WTC11 (cell line): ENCODE results near the gene NUDT3. TPM values are rescaled to one million over a fixed set of nuclear protein-coding genes. Genes with fewer than 3 reads are reported as not detected.

Experiments used
- ATAC-seq: fragments of 200-7000 bp; cut with Tn5 transposase; 2 replicates; pipeline ENCODE4 v1.10.0; 2021; ENCODE audit warnings: mild to moderate bottlenecking, moderate library complexity
- CTCF ChIA-PET: fragments of 300-600 bp; sonication (Branson Sonifier 250); formaldehyde crosslinking; loops from one replicate; lab custom pipeline; 2021; ENCODE audit warnings: antibody characterized with exemption; lab: Charles Lee
- POLR2A ChIA-PET: fragments of 350-600 bp; sonication (Branson Sonifier 250); formaldehyde crosslinking; loops from one replicate; lab custom pipeline; 2021; ENCODE audit warnings: antibody characterized with exemption; lab: Charles Lee
- DNase-seq: peaks from one replicate; pipeline ENCODE4 v3.0.0; 2021; ENCODE audit warnings: low spot score
- H3K27ac Mint-ChIP-seq: 2 replicates; pipeline ENCODE4 v1.8.0; 2021; ENCODE audit warnings: mixed read lengths
- H3K27me3 Mint-ChIP-seq: 2 replicates; pipeline ENCODE4 v1.8.0; 2021; ENCODE audit warnings: low read depth, mild to moderate bottlenecking, moderate library complexity, mixed read lengths
- H3K36me3 Mint-ChIP-seq: 2 replicates; pipeline ENCODE4 v1.8.0; 2021; ENCODE audit warnings: mixed read lengths
- H3K4me1 Mint-ChIP-seq: 2 replicates; pipeline ENCODE4 v1.8.0; 2022; ENCODE audit warnings: mixed read lengths
- H3K4me3 Mint-ChIP-seq: 2 replicates; pipeline ENCODE4 v1.8.0; 2021; ENCODE audit warnings: mild to moderate bottlenecking, moderate library complexity, mixed read lengths
- H3K9me3 Mint-ChIP-seq: 2 replicates; pipeline ENCODE4 v1.8.0; 2021; ENCODE audit warnings: mixed read lengths
- AR ChIP-seq: fragments of 250-450 bp; sonication (Bioruptor Pico); IDR thresholded peaks from 2 replicates; pipeline ENCODE4 v1.9.0; 2021; ENCODE audit warnings: mild to moderate bottlenecking
- ARID4B ChIP-seq: sonication (generic); formaldehyde crosslinking; IDR thresholded peaks from 2 replicates; pipeline ENCODE4 v1.8.0; 2023; ENCODE audit warnings: missing genetic modification reagents, mild to moderate bottlenecking, borderline replicate concordance
- CBFB ChIP-seq: sonication (generic); formaldehyde crosslinking; IDR thresholded peaks from 2 replicates; pipeline ENCODE4 v1.8.1; 2022; ENCODE audit warnings: mild to moderate bottlenecking, low read depth, missing genetic modification reagents
- ELF4 ChIP-seq: sonication (generic); formaldehyde crosslinking; IDR thresholded peaks from 2 replicates; pipeline ENCODE4 v1.8.1; 2022; ENCODE audit warnings: low read depth, mild to moderate bottlenecking, moderate library complexity, missing genetic modification reagents
- EMX1 ChIP-seq: fragments of 250-450 bp; sonication (Bioruptor Pico); IDR thresholded peaks from 2 replicates; pipeline ENCODE4 v1.8.0; 2021; ENCODE audit warnings: mild to moderate bottlenecking
- FOXK1 ChIP-seq: sonication (generic); formaldehyde crosslinking; IDR thresholded peaks from 2 replicates; pipeline ENCODE4 v1.8.0; 2022; ENCODE audit warnings: mild to moderate bottlenecking, moderate library complexity, missing genetic modification reagents
- HMGXB4 ChIP-seq: sonication (generic); formaldehyde crosslinking; IDR thresholded peaks from 2 replicates; pipeline ENCODE4 v1.8.1; 2023; ENCODE audit warnings: mild to moderate bottlenecking, moderate library complexity, missing genetic modification reagents
- JAZF1 ChIP-seq: fragments of 250-450 bp; sonication (Bioruptor Pico); IDR thresholded peaks from 2 replicates; pipeline ENCODE4 v1.9.0; 2021; ENCODE audit warnings: moderate library complexity, mild to moderate bottlenecking, inconsistent platforms
- MYBL2 ChIP-seq: sonication (generic); formaldehyde crosslinking; IDR thresholded peaks from 2 replicates; pipeline ENCODE4 v1.8.1; 2023; ENCODE audit warnings: mild to moderate bottlenecking, moderate library complexity, missing genetic modification reagents
- NFE2L1 ChIP-seq: sonication (generic); formaldehyde crosslinking; IDR thresholded peaks from 2 replicates; pipeline ENCODE4 v1.8.1; 2023; ENCODE audit warnings: missing genetic modification reagents
- NR1H2 ChIP-seq: sonication (generic); formaldehyde crosslinking; IDR thresholded peaks from 2 replicates; pipeline ENCODE4 v1.9.0; 2021; ENCODE audit warnings: mild to moderate bottlenecking, moderate library complexity, missing genetic modification reagents
- NR2C2 ChIP-seq: sonication (generic); formaldehyde crosslinking; IDR thresholded peaks from 2 replicates; pipeline ENCODE4 v1.8.0; 2022; ENCODE audit warnings: mild to moderate bottlenecking, missing genetic modification reagents
- TCF7 ChIP-seq: sonication (generic); formaldehyde crosslinking; IDR thresholded peaks from 2 replicates; pipeline ENCODE4 v1.8.0; 2022; ENCODE audit warnings: mild to moderate bottlenecking, low read depth, missing genetic modification reagents, moderate library complexity
- TEAD1 ChIP-seq: sonication (generic); formaldehyde crosslinking; IDR thresholded peaks from 2 replicates; pipeline ENCODE4 v1.8.0; 2022; ENCODE audit warnings: mild to moderate bottlenecking, missing genetic modification reagents
- TEAD4 ChIP-seq: sonication (generic); formaldehyde crosslinking; IDR thresholded peaks from 2 replicates; pipeline ENCODE4 v1.8.0; 2022; ENCODE audit warnings: mild to moderate bottlenecking, missing genetic modification reagents
- TP53 ChIP-seq: sonication (generic); formaldehyde crosslinking; IDR thresholded peaks from 2 replicates; pipeline ENCODE4 v1.8.1; 2023; ENCODE audit warnings: mild to moderate bottlenecking, missing genetic modification reagents
- ZNF219 ChIP-seq: sonication (generic); formaldehyde crosslinking; IDR thresholded peaks from 2 replicates; pipeline ENCODE4 v1.8.0; 2023; ENCODE audit warnings: missing genetic modification reagents, mild to moderate bottlenecking, borderline replicate concordance
- ZNF263 ChIP-seq: sonication (generic); formaldehyde crosslinking; IDR thresholded peaks from 2 replicates; pipeline ENCODE4 v1.8.1; 2022; ENCODE audit warnings: low read depth, mild to moderate bottlenecking, moderate library complexity, missing genetic modification reagents
- ZNF423 ChIP-seq: fragments of 250-450 bp; sonication (Bioruptor Pico); IDR thresholded peaks from 2 replicates; pipeline ENCODE4 v2.1.2; 2022; ENCODE audit warnings: mild to moderate bottlenecking, moderate library complexity
- total RNA-seq: library from RNA; stranded (reverse); gene quantifications from 3 replicates; pipeline ENCODE4 v1.2.3, GENCODE V29; 2021
- TF ChIP-seq, protein P1 (sequence below): sonication (generic); formaldehyde crosslinking; IDR thresholded peaks from 2 replicates; pipeline ENCODE4 v1.8.0; 2022; ENCODE audit warnings: missing genetic modification reagents
- TF ChIP-seq, protein P2 (sequence below): fragments of 250-450 bp; sonication (Bioruptor Pico); IDR thresholded peaks from 2 replicates; pipeline ENCODE4 v1.9.0; 2021; ENCODE audit warnings: mild to moderate bottlenecking

NUDT3 gene
- total RNA-seq, 1 experiment from 2014 or later = 30.0 TPM

- TF ChIP-seq, protein P1, sequence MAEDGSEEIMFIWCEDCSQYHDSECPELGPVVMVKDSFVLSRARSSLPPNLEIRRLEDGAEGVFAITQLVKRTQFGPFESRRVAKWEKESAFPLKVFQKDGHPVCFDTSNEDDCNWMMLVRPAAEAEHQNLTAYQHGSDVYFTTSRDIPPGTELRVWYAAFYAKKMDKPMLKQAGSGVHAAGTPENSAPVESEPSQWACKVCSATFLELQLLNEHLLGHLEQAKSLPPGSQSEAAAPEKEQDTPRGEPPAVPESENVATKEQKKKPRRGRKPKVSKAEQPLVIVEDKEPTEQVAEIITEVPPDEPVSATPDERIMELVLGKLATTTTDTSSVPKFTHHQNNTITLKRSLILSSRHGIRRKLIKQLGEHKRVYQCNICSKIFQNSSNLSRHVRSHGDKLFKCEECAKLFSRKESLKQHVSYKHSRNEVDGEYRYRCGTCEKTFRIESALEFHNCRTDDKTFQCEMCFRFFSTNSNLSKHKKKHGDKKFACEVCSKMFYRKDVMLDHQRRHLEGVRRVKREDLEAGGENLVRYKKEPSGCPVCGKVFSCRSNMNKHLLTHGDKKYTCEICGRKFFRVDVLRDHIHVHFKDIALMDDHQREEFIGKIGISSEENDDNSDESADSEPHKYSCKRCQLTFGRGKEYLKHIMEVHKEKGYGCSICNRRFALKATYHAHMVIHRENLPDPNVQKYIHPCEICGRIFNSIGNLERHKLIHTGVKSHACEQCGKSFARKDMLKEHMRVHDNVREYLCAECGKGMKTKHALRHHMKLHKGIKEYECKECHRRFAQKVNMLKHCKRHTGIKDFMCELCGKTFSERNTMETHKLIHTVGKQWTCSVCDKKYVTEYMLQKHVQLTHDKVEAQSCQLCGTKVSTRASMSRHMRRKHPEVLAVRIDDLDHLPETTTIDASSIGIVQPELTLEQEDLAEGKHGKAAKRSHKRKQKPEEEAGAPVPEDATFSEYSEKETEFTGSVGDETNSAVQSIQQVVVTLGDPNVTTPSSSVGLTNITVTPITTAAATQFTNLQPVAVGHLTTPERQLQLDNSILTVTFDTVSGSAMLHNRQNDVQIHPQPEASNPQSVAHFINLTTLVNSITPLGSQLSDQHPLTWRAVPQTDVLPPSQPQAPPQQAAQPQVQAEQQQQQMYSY (CRISPR knock-in tag) = no peak
- TF ChIP-seq EMX1 (CRISPR knock-in tag) (no peak), JAZF1 (CRISPR knock-in tag) (no peak), NR1H2 (CRISPR knock-in tag) (no peak), ZNF219 (CRISPR knock-in tag) (no peak), MYBL2 (CRISPR knock-in tag) (no peak), TCF7 (CRISPR knock-in tag) (no peak), TEAD4 (CRISPR knock-in tag) (no peak)
Observed at GRCh38 chr6:34319471-34319885, 73.0 kb downstream of the NUDT3 start (continued).

GRCh38 chr6:34318499-34319470 is 73.7 kb downstream of the NUDT3 start:
- H3K27ac Mint-ChIP-seq = no peak overlapping the region; the same call in 1 of the 2 replicates
- H3K4me3 Mint-ChIP-seq = no peak overlapping the region
- ATAC-seq (no peak), DNase-seq (no peak)
- H3K36me3 Mint-ChIP-seq = peaks cover 6% of the 10 kb centered on the region
- ChIA-PET CTCF (interaction anchor here (1.0 kb wide), 1 partner anchor 69 kb away, joined by 3 read pairs; the partner anchor contains the start of gene SMIM29), POLR2A (no interaction called here)
- peaks cover 30% of the 10 kb centered on the region for H3K4me1 Mint-ChIP-seq
- H3K9me3 Mint-ChIP-seq = peaks cover 5% of the 10 kb centered on the region
- H3K27me3 Mint-ChIP-seq = no peaks in the 10 kb centered on the region
- no peak for TF ChIP-seq ZNF423 (CRISPR knock-in tag)
- TF ChIP-seq ELF4 (CRISPR knock-in tag) = no peak
- TF ChIP-seq NR2C2 (CRISPR knock-in tag) = no peak
- no peak for TF ChIP-seq NFE2L1 (CRISPR knock-in tag)
- TF ChIP-seq EMX1 (CRISPR knock-in tag) = no peak
- TF ChIP-seq HMGXB4 (CRISPR knock-in tag) = no peak
- TF ChIP-seq TEAD1 (CRISPR knock-in tag) = no peak
- no peak for TF ChIP-seq ZNF263 (CRISPR knock-in tag)
- no peak for TF ChIP-seq CBFB (CRISPR knock-in tag)
- no peak for TF ChIP-seq NR1H2 (CRISPR knock-in tag)
- TF ChIP-seq ARID4B (CRISPR knock-in tag) = no peak
- no peak for TF ChIP-seq FOXK1 (CRISPR knock-in tag)
- TF ChIP-seq, protein P2, sequence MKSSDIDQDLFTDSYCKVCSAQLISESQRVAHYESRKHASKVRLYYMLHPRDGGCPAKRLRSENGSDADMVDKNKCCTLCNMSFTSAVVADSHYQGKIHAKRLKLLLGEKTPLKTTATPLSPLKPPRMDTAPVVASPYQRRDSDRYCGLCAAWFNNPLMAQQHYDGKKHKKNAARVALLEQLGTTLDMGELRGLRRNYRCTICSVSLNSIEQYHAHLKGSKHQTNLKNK (CRISPR knock-in tag) = no peak
- no peak for TF ChIP-seq TP53
- TF ChIP-seq AR (CRISPR knock-in tag) = no peak
